HG03103 (cell line): ENCODE results near the gene VARS1.

Source experiments
- ATAC-seq: cut with Tn5 transposase; IDR thresholded peaks from one replicate; pipeline ENCODE4 v1.9.1; 2021; ENCODE audit warnings: low read depth; ENCODE audit not compliant: unreplicated experiment

VARS1 gene

DNA sequence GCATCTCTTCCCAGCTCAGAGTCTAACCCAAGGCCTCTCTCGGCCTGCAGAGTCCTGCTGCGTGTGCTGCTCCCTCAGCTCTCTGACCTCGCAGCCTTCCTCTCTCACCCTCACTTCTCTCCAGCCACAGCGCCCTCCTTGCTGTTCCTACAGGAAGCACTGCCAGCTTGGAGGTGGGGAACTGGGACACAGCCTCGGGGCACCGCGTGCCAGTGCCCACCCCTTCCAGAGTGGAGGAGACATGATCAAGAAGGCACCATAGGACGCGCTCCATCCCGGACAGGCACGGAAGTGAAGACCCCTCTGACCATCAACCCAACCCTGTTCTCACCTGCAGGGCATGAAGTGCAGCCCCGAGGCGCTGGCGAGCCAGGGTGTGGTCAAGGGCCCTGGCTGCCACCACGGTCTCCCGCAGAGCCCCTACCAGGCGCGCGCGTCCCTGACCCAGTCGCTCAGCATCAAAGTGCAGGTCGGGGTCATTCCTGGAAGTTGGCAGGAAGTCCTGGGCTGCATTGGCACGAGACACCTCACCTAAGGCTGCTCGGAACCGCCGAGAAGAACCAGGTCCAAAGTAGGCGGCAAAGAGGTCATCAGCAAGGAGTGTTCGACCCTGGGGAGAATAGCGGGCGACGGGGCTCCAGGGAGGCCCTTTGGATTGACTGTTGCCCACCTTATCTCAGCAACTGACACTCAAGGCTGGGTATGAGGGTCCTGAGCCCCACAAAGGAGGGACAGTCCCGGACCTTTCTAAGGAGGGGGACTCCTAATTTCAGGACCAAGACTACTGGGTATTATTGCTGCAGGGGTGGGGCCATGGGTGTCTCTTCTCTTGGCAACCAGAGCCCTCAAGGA lies 19.7 kb downstream of the VARS1 start:
- ATAC-seq = no peak

DNA sequence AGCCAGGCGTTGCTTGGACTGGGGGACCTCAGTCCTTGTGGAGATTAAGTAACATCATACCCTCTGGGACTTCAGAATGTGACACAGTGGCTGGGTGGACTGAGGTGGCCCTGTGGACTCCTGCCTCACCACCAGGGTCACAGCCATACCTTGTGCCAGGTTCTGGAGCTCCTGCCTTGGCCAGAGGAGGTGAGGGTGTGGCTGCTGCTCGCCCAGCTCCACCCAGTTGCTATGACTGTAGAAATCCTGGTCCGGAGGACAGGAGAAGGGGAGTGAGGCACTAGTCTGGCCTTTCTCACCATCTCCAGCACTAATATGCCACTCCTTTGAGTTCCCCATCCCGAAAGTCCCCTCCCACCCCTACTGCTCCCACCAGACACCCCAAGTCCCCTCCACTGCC lies 20.4 kb downstream of the VARS1 start:
- ATAC-seq = no peak

DNA sequence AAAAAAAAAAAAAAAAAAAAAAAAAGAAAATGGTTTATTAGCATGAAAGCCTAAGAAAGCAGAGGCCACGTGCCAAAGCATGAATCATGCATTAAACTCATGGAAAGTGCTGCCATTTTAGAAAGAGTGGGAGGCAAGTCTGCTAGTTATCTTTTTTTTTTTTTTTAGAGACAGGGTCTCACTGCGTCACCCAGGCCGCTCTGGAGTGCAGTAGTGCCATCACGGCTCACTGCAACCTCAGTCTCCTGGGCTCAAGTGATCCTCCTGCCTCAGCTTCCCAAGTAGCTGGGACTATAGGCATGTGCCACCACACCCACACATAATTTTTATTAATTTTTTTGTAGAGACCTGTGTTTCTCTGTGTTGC lies 23.6 kb downstream of the VARS1 start:
- no peak for ATAC-seq

DNA sequence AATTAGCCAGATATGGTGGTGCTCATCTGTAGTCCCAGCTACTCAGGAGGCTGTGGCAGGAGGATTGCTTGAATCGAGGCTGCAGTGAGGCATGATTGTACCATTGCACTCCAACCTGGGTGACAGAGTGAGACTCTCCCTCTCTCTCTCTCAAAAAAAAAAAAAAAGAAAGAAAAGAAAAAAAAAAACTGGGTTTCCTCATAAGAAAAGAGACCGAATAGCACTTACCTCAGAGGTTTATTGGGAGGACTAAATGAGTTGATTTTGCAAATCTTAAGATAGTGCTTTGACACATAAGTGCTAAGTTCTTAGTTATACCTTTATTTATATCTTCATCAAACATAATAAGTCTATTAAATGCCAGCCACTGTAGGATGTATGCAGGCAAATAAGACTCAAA lies 24.7 kb downstream of the VARS1 start:
- no peak for ATAC-seq

DNA sequence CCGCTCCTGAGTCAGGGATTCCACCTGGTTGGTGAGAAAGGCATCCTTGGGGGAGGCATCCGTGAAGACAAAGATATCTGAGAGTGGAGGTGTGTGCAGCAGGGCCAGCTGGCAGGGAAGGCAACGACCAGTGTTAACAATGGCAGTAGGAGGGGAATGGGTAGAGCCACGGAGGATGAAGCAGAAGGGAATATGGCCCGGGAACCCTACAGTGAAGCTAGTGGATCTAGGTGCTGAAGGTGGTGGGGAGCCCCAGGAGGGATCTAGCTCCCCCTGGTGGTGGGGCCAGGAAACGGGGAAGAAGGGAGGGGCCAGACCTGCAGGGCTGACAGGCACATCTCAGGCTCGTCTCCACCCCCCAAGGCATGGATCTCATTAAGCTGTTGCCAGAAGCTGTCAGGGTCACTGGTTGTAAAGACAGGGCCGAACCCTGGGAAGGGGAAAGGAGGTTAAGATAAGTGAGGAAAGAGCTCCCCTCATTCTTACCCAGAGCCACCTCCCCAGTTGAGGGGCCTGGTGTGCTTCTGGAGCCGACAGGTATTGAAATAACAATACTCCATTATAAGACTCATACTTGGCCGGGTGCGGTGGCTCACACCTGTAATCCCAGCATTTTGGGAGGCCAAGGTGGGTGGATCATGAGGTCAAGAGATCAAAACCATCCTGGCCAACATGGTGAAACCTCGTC lies 25.7 kb downstream of the VARS1 start:
- no peak for ATAC-seq

DNA sequence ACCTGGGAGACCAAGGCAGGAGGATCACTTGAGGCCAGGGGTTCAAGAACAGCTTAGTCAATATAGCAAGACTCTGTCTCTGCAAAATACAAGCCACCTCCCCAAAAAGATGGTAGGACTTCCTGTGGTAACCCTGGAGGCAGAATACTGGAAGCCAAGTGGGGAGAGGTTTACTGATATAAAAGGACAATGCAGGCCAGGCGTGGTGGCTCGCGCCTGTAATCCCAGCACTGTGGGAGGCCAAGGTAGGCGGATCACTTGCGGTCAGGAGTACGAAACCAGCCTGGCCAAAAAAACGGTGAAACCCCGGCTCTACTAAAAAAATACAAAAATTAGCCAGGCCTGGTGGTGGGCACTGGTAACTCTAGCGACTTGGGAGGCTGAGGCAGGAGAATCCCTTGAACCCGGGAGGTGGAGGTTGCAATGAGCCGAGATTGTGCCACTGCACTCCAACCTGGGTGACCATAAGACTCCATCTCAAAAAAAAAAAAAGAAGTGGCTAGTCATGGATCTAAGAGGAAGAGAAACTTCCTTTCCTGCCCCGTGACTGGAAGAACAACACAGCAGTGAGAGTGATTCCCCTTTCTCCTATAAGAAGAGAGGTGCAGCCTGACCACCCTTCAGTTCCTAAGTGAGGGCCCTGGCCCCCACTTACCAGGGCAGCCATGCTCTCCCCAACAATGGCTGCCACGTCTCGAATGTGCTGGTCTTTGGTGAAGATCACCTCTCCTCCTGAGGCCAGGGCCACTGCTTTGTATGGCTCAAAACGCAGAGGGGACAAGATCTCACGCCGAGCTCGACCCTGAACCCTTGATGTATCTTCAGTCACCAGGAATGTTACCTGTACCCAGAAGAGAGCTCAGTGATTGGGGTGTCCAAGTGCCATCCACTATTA lies 26.9 kb downstream of the VARS1 start:
- no peak for ATAC-seq

DNA sequence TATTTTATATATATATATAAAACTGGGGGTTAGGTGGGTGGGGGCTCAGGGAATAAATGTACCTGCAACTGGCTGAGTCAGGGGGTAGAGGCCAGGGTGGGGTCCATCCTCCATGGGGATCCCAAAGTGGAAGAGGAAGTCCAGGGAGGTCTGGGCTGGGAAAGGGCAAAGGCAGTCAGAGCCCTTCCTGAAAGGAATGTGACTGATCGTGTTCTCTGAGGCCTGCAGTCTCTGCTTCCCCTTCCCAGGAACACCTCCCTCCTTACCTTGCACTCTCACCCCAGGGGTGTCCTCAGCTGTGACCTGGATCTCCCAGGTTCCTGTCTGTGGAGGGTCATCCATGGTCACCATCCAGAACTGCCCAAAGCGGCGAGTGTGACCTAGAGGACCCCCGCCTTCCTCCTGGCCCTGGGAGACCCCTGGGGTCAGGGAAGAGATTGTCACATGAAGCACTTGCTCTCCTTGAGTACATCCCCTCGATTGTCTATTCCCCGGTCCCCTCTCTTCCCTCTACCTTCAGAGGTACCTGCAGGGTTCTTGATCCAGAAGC lies 28.4 kb downstream of the VARS1 start:
- ATAC-seq = no peak

DNA sequence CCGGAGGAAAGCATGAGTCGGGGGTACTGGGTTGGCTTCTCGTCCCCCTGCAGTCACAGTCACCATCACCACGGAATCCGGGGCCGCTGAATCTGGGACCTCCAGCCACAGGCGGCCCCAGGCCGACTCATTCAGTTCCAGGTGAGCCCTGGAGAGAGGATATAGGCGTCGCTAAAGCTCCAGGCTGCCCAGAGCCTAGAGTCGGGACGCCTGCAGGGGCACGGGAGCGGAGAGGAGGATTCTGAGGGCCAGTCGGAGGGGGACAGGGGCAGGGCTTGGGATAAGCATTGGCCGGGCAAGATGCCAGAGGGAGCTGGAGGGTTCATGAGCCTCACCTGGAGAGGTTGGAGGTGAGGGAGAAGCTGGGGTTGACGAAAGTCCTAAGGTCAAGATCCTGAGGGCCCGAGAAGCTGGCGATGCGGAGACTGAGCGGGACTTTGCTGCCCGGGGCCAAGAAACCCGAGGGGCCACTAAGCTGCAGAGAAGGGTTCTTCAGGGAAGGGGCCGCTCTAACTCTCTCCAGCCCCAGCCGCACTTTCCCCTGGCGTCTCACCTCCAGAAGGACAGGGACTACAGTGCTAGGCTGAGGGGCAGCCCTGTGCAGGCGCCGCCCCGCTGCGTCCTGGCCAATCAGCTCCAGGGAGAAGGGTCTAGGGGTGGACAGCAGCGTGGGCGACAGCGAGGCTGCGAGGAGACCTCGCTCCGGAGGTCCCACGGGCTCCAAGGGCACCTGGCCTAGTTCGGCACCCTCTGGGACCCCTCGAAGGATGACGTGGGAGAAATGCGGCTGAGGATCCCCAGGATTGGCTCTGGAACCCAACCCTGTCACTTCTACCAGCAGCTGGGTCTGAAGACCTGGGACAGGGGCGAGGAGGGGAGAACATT lies 29.4 kb downstream of the VARS1 start:
- ATAC-seq = no peak

DNA sequence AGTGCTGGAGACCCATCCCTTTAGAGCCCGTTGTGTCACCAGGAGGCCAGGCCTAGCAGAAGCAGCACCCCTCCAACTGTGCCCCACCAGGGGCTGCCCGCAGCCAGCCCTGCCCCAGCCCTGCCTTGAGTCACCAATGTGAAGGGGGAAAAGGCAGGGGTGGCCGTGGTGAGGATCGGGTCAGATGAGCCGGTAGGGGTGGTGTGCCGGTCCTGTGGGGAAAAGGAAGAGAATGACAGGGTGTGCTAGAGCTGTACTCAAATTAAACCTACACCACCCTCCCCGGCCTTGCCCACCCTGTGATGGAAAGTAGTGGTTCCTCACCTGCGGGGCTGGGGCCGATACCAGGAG lies 30.0 kb downstream of the VARS1 start:
- no peak for ATAC-seq

DNA sequence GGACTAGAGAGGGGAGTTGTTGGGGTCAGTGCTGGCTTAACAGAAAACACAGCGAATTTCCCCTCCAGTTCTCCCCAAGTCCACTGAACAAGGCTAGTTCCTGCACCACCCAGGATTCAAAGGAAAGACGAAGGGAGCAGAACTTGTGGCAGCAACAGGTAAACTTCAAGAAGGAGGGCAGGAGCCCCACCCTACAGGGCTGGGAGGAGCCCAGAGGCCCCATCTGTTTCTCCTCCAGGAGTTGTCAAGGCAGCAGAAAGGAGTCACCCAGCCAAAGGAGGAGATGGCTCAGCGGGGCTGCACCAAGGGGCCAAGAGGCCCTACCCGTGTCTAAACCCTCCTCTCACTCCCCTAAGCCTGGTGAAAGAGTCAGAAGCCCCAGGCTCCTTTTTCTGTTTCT lies 31.4 kb downstream of the VARS1 start:
- no peak for ATAC-seq

DNA sequence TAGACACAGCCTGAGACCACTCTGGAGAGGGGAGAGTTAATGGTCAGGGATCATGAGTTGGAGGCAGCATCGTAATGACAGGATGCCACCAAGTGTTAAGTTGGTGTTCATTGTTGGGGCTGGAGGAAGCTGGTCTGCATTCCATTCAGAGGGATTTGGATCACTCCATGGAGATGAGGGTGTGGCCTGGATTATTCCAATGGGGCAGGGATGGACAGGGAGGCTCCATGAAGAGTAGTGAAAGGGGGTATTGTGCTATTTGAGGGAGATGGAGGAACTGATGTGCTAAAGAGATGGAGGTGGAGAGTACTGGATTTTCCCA lies 32.0 kb downstream of the VARS1 start:
- no peak for ATAC-seq

DNA sequence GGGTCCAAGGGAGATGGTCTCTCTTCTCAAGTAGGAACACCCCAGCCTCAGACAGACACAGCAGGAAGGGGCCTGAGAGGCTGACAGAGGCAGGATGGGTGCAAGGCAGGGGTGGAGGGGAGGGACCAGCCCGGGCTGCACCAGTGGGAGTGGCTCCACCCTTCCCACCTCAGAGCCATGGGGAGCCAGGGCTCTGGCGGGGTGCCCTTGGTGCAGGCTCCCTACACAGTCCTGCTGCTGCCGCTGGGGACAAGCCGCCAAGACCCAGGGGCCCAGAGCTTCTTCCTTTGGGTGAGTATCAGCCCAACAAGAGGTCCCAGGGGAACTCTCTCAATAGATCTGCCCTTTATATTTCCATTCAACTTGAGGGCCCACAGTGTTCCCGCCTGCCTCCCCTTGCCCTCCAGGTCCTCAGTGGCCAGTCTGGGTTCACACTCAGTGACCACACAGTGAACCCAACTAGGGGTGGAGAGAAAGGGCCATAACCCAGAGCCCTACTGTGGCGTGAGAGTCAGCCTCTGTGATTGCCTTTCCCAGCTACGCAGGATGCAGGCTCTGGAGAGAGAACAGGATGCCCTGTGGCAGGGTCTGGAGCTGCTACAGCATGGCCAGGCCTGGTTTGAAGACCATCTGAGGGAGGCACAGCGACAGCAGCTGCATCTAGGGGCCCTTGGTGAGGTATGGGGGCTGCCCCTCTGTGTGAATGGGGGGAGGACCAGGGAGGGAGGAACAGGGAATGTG lies 32.5 kb downstream of the VARS1 start:
- no peak for ATAC-seq

DNA sequence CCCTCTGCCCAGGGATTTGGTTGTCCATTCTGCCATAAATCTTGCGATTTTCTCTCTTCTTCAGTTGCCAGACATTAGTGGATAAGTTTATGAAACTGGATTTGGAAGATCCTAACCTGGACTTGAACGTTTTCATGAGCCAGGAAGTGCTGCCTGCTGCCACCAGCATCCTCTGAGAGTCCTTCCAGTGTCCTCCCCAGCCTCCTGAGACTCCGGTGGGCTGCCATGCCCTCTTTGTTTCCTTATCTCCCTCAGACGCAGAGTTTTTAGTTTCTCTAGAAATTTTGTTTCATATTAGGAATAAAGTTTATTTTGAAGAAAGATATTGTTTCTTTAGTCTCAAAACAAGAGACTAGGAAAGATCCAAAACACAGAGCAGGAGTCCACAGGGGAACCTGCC lies 33.2 kb downstream of the VARS1 start, which contains the start of gene SAPCD1:
Gene SAPCD1 (plus strand): TSS at position 301 of the 400 bp plus-strand sequence. CDS start 399 bp downstream, outside the sequence.
- ATAC-seq = no peak

DNA sequence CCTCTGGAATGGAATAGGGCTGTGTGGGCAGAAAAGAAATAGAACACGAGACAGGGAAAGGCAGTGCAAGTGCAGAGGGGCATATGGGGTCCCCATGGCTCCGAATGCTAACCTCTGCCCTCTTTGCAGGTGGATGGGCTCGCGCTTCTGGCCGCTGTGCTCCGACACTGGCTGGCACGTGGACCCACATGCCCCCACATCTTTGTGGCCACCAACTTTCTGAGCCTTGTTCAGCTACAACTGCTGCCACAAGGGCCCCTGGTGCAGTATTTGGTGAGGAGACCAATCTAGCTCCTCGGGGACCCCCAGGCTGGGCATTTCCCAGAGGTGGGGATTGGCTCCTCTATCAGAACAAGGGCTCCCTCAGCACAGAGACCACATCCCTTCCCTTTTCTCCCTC lies 34.2 kb downstream of the VARS1 start:
- ATAC-seq = no peak

DNA sequence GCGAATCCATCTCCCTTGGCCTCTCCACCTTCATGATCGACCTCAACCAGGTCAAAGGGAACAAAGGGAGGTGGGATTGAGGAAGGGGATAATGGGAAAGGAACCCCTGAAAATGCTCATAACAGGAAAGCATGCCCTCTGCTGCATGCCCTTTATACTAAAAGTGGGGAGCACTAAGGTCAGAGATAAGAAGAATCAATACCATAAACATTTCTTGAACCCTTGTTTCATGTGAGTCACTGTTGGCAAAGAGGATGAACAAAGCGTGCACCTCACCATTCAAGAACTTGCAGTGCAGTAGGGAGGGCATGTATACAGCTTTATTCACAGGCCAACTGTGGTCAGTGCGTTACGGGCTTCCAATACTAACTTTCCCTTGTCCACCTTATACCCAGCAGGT lies 34.8 kb downstream of the VARS1 start:
- ATAC-seq = no peak

DNA sequence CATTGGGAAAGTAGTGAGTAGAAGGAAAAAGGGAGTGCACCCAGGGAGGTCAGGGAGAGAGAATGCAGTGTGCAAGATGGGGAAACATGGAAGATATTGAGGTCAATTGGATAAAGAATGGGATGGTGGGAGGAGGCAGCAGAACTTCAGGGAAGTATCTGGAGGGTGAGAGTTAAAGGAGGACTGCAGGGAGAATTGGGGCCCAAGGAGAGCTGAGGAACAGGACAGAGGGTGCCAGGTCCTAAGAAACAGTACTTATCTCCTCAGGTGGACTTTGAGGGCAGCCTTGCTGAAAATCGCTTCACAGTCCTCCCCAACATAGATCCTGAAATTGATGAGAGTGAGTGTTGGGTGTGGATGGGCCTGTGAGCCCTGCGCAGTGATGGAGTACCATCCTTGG lies 37.3 kb downstream of the VARS1 start:
- no peak for ATAC-seq

DNA sequence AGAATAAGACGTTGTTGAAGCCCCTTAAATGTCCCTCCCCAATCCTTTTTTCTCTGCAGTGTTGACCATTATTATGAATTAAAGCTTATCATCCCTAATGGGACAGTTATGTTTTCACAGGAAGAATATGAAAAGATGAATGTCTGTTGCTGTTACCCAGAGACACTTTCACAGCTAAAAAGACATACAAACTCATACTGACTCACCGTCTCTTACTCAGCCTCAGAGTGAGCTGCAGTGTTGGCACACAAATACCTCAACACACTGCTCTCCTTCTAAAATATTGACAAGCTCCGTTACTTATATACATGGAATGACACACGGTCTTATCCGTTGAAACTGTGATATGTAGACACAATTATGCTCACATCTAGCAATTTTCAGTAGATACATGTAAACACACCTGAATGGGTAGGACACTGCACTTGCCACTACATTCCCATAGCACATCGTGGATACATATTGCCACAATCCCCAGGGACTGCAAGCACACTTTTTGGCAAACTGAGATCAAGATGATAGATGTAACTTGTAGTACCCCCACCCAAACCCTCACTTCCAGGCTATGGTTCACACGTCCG lies 42.7 kb downstream of the VARS1 start:
- no peak for ATAC-seq

DNA sequence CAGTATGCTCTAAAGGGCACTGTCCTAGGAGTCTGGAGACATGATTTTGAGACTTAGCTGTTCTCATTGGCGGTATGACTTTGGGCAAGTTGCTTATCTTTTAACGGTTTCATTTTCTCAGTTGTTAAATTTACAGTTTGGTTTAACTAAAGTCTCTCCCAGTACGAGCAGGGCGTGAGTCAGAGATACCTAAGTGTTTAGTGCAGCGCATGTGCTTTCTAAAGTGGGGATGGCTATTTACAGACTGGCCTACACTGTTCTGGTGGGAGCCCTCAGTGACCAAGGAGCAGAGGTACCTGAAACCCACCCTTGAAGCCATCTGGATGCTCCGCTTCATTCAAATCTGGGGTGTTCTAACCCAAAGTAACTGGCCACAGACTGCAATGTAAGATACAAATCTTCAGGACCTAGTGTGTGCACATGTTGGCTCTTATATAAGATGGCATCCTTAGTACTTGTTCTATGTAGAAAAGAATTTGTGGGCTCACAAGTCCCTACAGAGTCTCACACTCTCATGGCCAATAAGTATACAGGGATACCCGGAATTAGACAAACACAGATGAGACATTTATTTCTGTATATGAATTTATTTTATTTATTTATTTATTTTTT lies 45.0 kb downstream of the VARS1 start:
- ATAC-seq = no peak
